Nucleus accumbens (tissue), 56 donors: ENCODE results near the gene RBCK1.
"Not testable (repeated sequence)": the region's sequence is repeated elsewhere in the genome, so short reads cannot be mapped to it uniquely, and the experiment has no call there.

Source experiments
- DNase-seq, 56 donors: peaks; one replicate each; lab custom pipeline; 2025; lab: John Stamatoyannopoulos, UW

RBCK1 gene

DNA sequence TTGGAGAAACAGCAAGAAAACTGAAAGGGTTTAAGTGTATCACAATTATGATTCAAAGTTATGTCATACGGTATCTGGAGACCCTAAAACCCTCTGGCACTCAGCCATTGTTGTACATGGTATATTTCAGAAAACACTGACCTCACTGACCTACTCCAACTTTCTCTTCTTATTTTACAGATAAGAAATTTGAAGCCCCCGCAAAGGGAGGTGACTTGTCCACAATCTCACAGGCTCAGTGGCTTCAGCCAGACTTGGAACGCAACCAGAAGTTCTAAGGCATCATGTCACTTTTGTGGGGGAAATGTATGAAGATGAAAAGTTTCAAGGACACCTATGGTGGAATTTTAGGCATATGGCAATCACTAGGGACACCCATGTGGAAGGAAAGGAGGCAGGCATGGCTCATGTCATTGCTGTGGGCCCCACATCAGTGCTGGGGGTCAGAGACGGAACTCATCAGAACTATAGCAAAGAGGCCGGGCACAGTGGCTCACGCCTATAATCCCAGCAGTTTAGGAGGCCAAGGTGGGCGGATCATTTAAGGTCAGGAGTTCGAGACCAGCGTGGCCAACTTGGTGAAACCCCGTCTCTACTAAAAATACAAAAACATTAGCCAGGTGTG is 32.7 kb upstream of the RBCK1 start:
- no peak for DNase-seq

DNA sequence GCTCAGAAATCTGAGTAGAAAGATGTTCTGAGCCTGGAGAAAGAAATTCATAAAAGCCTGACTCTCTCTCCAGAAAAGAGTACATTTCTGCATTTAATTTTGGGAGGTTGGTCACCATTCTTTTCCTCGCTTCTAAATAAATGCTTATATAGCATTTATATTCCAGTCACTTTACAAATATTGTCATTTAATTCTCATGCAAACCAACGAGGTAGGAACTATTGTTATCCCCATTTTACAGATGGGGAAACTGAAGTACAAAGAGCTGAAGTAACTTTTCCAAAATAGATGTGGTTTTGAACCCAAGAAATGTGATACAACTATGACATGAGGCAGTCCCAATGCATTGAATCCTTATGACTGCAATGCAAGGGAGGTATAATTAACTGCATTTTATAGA is 32.0 kb upstream of the RBCK1 start:
- no peak for DNase-seq

DNA sequence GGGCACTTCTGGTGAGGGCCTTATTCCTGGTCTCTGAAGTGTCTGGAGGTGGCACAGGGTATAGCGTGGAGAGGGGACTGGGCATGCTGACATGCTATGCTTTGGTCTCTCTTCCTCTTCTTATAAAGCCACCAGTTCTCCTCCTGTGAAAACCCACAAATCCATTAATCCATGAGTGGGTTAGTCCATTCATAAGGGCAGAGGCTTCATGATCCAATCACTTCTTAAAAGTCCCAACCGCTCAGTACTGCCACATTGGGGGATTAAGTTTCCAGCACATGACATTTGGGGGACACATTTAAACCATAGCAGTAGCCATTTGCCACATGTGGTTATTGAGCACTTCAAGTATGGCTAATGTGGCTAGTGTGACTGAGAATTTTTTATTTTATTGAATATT is 31.3 kb upstream of the RBCK1 start:
- DNase-seq, result no peak

DNA sequence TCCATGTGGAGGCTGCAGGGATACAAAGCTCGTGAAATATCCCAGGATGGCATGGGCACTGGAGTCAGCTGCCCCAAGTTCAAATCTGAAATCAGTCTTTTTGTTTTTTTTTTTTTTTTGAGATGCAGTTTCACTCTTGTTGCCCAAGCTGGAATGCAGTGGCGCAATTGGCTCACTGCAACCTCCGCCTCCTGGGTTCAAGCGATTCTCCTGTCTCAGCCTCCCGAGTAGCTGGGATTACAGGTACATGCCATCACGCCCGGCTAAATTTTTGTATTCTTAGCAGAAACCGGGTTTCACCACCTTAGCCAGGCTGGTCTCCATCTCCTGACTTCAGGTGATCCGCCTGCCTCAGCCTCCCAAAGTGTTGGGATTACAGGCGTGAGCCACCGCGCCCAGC is 30.5 kb upstream of the RBCK1 start:
- DNase-seq, result not testable (repeated sequence)

DNA sequence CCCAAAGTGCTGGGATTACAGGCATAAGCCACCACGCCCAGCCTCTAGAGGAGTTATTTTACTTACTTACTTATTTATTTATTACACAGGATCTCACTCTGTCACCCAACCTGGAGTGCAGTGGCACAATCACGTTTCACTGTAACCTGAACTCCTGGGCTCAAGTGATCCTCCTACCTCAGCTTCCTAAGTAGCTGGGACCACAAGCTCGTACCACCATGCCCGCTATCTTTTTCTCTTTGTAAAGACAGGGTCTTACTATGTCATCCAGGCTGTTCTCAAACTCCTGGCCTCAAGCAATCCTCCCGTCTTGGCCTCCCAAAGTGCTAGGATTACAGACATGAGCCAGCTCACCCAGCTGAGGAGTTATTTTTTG is 29.1 kb upstream of the RBCK1 start:
- no peak for DNase-seq

DNA sequence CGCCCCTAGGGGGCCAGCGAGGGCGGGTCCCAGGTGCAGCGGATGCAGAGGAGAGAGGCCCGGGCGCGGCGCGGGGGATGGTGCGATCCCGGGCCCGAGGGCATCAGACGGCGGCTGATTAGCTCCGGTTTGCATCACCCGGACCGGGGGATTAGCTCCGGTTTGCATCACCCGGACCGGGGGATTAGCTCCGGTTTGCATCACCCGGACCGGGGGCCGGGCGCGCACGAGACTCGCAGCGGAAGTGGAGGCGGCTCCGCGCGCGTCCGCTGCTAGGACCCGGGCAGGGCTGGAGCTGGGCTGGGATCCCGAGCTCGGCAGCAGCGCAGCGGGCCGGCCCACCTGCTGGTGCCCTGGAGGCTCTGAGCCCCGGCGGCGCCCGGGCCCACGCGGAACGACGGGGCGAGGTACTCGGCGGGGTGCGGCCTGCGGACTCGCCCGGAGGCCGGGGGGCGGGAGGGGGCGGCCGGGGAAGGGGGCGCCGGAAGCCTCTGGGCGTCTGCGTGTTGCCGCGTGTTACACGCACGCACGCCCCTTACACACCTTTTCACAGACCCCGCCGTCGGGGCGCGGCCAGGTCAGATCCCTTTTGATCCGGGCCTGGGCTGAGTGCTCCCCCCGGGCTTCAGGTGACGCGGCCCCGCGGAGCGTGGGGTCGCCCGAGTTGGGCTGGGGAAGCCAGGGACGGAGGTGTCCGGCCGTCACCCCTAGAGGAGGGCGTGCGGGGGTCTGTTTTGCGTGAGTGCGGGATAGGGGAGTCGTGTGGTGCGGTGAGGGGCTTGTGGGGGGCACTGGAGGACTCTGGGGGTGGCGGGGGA is 27.1 kb upstream of the RBCK1 start:
- peak in 6 of 56 donors; percentile 4 to 30 (median 9) for DNase-seq

DNA sequence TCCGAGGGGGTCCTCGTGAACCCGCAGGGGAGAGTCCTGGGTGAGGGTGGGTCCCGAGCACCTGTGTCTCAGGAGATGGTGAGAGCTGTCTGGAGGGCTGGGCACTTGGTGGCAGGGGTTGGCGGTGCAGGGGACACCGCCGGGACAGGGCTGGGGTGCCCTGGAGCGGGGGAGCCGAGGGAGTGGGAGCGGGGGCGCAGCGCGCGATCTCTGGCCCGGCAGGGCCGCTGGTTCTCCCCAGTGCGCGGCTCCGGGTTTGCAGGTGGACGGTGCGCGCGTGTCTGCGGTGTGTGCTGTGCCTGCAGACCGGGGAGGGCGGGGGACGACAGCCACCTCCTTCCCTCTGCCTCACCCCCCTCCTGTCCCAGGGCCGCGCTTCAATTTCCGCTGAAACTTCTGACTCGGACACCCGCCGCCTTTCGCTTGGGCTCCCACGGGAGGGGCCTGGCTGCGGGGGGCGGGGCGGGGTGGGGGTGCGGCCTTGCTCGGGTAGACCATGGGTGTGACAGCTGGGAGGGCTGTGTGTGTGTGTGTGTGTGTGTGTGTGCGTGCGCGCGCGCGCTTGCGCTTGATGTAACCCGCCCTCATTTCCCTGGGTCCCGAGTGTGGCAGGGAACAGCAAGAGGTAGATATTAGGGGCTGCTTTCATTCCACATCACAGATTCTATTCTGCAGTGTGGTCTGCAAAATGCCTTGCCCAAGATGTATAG is 26.4 kb upstream of the RBCK1 start:
- DNase-seq, result peak in 16 of 56 donors; percentile 1 to 53 (median 15)

DNA sequence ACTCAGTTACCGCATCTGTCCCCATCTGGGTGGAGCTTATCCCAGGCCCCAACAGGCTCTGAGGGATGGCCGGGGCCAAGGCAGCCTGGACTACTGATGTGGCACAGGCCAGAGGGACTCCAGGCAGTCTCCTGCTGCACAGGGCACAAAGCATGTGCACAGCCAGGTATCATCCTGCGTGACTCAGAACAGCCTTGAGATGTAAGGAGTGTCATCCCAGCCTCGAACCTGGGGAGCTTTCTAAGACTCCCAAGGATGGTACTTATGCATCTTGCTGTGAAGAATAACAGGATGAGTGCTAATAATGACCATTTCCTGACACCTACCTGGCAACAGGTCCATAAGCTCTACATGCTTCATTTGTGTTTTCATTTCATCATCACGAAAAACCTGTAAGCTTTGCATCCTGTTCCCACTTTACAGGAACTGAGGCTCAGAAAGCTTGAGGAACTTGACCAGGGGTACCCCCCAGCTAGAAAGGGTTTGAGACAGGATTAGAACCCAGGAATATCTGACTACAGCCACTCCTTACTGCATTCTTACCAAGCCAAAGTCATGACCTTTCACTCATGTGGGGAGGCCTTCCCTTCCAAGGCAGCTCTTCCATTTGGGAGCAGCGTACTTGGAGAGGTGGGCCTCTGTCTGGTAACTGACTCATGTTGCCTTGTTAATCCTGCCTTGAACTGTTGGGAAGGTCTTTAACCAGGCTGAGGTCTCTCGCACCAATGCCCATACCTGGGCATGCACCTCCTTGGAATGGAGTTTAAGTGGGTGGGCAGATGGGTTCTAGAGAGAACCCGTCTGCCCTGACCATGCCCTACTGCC is 25.6 kb upstream of the RBCK1 start:
- no peak for DNase-seq

DNA sequence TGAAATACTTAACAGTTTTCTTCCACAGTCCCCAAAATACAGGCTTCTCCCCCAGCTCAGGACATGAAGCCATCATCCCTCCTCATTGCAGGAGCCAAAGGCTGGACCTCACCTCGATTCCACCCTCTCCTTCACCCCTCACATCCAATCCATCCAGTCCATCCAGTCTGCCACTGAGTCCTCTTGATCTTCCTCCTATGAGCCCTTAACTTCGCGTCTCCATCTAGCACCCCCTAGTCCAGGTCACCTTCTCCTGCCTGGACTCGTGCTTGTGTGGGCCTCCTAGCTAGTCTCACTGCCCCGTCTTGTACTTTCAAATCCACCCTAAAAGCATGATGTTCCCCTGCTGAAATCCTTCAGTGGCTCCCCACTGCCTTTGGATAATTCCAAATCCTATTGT is 24.2 kb upstream of the RBCK1 start:
- DNase-seq, result no peak

DNA sequence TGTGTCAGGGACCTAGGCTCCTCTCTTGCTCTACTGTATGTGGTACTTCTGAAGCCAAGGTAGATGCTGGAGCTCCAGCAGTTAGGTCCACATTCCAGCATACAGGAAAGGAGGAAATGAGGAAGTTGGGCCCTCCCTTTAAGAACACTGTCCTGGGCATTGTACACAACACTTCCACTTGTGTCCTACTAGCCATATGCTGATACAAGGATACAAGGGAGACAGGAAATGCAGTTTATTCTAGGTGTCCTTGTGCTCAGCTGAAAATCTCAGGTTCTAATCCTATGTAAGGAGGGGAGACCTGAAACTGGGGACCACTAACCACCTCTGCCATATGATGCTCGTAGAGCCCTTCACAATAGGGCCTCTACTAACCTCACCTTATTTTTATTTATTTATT is 23.4 kb upstream of the RBCK1 start:
- DNase-seq, result no peak

DNA sequence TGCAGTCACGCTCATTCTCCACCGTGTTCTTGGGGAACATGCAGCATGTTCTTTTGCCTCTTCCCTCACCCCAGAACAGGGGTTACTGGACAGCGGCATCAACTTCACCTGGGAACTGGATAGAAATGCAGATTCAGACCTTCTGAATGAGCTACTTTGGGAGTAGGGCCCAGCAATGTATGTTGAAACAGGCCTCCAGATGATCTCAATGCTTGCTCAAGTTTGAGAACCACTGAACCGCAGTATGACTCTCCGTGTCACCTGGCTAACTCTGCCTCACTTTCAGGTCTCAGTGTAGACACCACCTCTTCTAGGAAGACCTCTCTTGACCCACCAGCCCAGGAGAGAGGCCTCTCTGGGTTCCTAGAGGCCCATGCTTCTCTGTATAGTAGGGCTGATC is 22.7 kb upstream of the RBCK1 start:
- no peak for DNase-seq

DNA sequence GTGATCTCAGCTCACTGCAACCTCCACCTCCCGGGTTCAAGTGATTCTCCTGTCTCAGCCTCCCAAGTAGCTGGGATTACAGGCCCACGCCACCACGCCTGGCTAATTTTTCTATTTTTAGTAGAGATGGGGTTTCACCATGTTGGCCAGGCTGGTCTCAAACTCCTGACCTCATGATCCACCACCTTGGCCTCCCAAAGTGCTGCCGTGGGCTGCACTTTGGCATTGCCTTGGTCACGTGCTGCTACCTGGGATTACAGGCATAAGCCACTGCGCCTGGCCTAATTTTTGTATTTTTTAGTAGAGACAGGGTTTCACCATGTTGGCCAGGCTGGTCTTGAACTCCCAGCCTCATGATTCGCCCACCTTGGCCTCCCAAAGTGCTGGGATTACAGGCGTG is 21.5 kb upstream of the RBCK1 start:
- not testable (repeated sequence) for DNase-seq

DNA sequence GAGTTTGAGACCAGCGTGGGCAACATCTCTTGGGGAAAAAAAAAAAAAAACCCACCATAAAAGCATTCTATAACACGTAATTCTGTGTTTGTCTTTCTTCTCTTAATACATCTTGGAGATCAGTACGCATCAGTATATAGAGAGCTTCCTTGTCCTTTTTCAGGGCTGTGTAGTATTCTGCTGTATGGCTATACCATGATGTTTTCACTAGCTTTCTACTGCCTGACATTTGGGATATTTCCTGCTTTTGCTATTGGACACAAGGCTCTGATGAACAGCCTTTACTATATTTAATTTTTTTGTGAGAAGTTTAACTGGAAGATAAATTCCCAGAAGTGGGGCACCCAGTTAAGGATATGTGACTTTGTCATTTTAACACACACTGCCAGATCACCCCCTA is 20.6 kb upstream of the RBCK1 start:
- DNase-seq, result no peak

DNA sequence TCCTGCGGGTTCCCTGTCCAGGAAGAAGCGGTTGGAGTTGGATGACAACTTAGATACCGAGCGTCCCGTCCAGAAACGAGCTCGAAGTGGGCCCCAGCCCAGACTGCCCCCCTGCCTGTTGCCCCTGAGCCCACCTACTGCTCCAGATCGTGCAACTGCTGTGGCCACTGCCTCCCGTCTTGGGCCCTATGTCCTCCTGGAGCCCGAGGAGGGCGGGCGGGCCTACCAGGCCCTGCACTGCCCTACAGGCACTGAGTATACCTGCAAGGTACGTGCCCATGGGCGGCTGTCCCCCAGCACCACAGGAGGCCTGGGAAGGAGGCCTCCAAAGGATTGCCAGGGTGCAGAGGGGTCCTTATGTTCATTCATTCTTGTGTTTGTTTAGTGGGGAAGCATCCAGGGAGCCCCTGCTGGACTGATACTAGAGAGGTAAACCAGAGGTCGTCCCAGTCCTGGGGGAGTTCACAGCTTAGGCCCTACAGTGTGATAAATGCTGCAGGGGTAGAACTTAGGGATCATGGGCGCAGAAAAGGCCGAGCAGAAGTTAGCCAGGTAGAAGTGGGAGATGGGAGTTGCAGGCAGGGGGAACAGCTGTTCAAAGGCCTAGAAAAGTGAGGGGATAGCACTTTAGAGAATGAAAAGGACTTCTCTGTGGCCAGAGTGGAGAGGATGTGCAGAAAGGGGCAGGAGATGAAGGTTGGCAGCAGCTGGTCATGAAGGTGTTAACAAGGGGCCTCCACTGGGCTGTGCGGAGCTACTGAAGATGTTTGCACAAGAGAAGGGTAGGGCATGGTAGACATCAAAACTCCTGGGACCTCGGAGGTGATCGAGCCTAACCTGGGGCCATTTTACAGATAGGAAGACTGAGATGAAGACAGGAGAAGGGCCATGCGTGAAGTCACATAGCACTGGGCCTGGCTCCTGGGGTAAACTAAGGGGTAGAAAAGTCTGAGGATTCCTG is 19.8 kb upstream of the RBCK1 start:
- DNase-seq, result no peak

DNA sequence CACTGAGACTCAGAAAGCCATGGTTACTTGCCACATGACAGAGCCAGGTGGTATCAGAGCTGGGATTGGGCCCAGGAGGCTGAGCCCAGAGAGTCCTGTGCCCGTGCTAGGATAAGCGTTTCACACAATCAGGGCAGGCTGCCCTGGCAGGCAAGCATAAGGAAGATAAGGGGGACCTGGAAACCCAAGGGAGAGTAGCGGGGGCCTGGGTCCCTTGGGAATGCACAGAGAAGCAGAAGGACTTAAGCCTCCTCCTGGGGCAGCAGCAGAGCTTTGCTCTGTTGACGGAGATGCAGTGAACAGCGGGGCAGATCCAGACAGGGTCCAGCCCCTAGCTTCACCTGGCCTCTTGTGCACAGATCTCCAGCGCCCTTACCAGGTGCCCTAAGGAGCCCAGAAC is 18.9 kb upstream of the RBCK1 start:
- DNase-seq, result no peak

DNA sequence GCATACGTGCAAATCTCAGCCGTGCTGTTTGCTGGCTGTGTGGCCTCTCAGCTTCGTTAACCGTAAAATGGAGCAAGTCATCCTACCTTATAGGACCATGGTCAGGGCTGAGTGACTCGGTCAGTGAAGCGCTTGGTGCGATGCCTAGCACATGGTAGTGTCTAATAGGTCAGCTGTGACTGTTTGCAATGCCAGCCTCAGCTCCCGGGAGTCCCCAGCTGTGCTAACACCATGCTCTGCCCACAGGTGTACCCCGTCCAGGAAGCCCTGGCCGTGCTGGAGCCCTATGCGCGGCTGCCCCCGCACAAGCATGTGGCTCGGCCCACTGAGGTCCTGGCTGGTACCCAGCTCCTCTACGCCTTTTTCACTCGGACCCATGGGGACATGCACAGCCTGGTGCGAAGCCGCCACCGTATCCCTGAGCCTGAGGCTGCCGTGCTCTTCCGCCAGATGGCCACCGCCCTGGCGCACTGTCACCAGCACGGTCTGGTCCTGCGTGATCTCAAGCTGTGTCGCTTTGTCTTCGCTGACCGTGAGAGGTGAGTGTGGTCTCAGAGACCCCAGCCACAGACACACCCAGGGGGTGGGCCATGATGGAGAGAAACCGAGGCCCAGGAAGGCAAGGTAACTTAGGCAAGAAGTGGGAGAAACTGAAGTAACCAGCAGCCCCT is 16.9 kb upstream of the RBCK1 start:
- DNase-seq, result no peak

DNA sequence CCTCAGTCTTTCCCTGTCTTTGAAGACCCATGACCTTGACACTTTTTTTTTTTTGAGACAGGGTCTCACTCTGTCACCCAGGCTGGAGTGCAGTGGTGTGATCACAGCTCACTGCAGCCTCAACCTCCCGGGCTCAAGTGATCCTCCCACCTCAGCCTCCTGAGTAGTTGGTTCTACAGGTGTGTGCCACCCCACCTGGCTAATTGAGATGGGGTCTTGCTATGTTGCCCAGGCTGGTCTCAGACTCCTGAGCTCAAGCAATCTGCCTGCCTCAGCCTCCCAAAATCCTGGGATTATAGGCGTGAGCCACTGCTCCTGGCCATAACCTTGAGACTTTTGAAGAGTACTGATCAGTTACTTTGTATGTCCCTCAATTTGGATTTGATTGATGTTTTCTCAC is 14.8 kb upstream of the RBCK1 start:
- DNase-seq, result not testable (repeated sequence)

DNA sequence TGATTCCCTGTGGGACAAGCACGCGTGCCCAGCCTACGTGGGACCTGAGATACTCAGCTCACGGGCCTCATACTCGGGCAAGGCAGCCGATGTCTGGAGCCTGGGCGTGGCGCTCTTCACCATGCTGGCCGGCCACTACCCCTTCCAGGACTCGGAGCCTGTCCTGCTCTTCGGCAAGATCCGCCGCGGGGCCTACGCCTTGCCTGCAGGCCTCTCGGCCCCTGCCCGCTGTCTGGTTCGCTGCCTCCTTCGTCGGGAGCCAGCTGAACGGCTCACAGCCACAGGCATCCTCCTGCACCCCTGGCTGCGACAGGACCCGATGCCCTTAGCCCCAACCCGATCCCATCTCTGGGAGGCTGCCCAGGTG is 11.9 kb upstream of the RBCK1 start:
- DNase-seq, result no peak
